ENCODE measurements around the gene ANKS1B. TPM values are rescaled to one million over a fixed set of nuclear protein-coding genes. Genes with fewer than 3 reads are reported as not detected.

The ANKS1B gene
- total RNA-seq, 4 donors from 2014 or later: 14.0 to 38.4 (median 28.6) TPM

GRCh38 chr12:99870085-99870484 is 114.7 kb downstream of the ANKS1B start:
- TF ChIP-seq EP300 (IDR thresholded peaks at IDR 0.05) (no peak), CTCF (IDR thresholded peaks at IDR 0.05) (no peak), POLR2A (IDR thresholded peaks at IDR 0.05) (no peak)
- 96 to 99% methylated on average over 5 of the region's 5 CpGs for WGBS, 2 donors
- no peak for DNase-seq (ENCODE audit: low spot score in 2 of 2)

GRCh38 chr12:99861731-99862130 is 123.0 kb downstream of the ANKS1B start:
- no peak overlapping the region for H3K4me3 ChIP-seq
- H3K9me3 ChIP-seq: no peaks in the 10 kb centered on the region
- no peaks in the 10 kb centered on the region for H3K27me3 ChIP-seq
- H3K4me1 ChIP-seq: no peaks in the 10 kb centered on the region
- TF ChIP-seq POLR2A (IDR thresholded peaks at IDR 0.05) (no peak), EP300 (IDR thresholded peaks at IDR 0.05) (no peak), CTCF (IDR thresholded peaks at IDR 0.05) (no peak)
- no peak overlapping the region for H3K27ac ChIP-seq
- 41 to 43% methylated on average over 4 of the region's 4 CpGs for WGBS, 2 donors
- DNase-seq (ENCODE audit: low spot score in 2 of 2): no peak
- H3K36me3 ChIP-seq: no peaks in the 10 kb centered on the region

More at GRCh38 chr12:99870085-99870484, 114.7 kb downstream of the ANKS1B start:
- no peaks in the 10 kb centered on the region for H3K27me3 ChIP-seq
- no peaks in the 10 kb centered on the region for H3K36me3 ChIP-seq
- H3K9me3 ChIP-seq: no peaks in the 10 kb centered on the region
- H3K4me1 ChIP-seq: peaks cover 0 to 3% (median 0%) of the 10 kb centered on the region in 4 donors
- H3K27ac ChIP-seq: no peak overlapping the region
- H3K4me3 ChIP-seq: no peak overlapping the region

DNA sequence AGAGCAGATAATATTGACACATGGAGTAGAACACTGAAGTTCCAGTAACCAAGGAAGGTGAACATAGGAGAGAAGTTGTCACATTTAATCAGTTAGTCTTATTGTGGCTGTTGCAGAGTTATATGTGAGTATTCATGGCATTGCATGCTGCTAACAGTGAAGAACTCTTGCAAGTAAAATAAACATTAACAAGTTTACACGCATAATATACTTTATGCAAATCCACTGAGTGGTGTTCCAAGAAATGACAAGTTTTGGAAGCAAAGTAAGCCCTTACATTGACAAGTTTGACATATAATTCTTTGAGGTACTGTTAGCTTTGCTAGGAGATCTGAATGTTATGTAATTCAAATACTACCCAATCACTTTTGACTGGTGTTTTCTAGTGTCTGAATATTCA is 125.6 kb downstream of the ANKS1B start:
- no peak overlapping the region for H3K27ac ChIP-seq
- no peak for DNase-seq (ENCODE audit: low spot score in 2 of 2)
- no peaks in the 10 kb centered on the region for H3K4me1 ChIP-seq
- H3K9me3 ChIP-seq: no peaks in the 10 kb centered on the region
- H3K36me3 ChIP-seq: no peaks in the 10 kb centered on the region
- TF ChIP-seq POLR2A (IDR thresholded peaks at IDR 0.05): no peak
- H3K4me3 ChIP-seq: no peak overlapping the region
- 93 to 96% methylated on average over 1 of the region's 1 CpG for WGBS, 2 donors
- no peaks in the 10 kb centered on the region for H3K27me3 ChIP-seq

DNA sequence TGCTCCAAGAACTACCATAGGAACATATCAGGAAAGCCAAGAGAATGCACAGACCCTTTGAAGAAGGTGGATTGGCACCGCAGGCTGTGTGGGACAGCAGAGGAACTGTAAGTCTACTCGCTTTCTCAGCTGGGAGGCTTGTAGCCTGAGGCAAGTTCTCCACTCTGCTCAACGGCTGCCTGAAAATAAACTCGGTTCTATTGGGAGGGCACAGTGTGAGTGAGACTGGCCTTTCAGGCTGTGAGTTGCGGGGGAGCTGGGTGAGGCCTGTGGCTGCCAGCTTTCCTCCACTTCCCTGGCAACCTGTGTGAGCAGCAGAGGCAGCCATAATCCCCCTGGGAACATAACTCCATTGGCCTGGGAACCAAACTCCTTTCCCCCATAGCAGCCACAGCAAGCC is 132.1 kb downstream of the ANKS1B start:
- H3K4me1 ChIP-seq: no peaks in the 10 kb centered on the region
- WGBS, 2 donors: 69 to 70% methylated on average over 5 of the region's 5 CpGs
- H3K27ac ChIP-seq: no peak overlapping the region
- peaks cover 0 to 3% (median 0%) of the 10 kb centered on the region in 4 donors for H3K9me3 ChIP-seq
- no peak for TF ChIP-seq POLR2A (IDR thresholded peaks at IDR 0.05)
- no peak for TF ChIP-seq CTCF (IDR thresholded peaks at IDR 0.05)
- no peak for TF ChIP-seq EP300 (IDR thresholded peaks at IDR 0.05)
- no peaks in the 10 kb centered on the region for H3K27me3 ChIP-seq
- DNase-seq (ENCODE audit: low spot score in 2 of 2): no peak
- no peak overlapping the region for H3K4me3 ChIP-seq
- no peaks in the 10 kb centered on the region for H3K36me3 ChIP-seq

GRCh38 chr12:99847936-99848335 is 136.8 kb downstream of the ANKS1B start:
- H3K9me3 ChIP-seq: no peaks in the 10 kb centered on the region
- TF ChIP-seq EP300 (IDR thresholded peaks at IDR 0.05) (no peak), CTCF (IDR thresholded peaks at IDR 0.05) (no peak), POLR2A (IDR thresholded peaks at IDR 0.05) (no peak)
- no peaks in the 10 kb centered on the region for H3K27me3 ChIP-seq
- no peak overlapping the region for H3K4me3 ChIP-seq
- DNase-seq (ENCODE audit: low spot score in 2 of 2): no peak
- no peak overlapping the region for H3K27ac ChIP-seq
- no peaks in the 10 kb centered on the region for H3K36me3 ChIP-seq
- no peaks in the 10 kb centered on the region for H3K4me1 ChIP-seq

DNA sequence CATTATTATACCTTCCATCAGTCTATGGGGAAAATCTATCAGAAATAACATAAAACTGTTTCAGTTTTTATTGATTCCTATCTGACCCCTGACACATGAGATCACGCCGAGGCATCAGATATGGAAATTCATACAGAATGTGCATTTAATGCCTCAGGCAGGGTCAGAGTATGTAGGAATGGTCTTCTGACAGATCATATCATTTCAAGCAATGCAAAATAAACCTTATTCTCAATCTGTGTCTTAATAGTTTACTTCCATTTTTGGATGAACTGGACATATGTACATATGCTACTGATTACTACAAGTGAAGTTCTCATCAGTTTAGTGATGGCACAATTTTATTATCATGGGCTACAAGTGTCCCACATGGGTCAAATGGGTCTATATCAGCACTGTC is 150.0 kb downstream of the ANKS1B start:
- WGBS, 2 donors: 98 to 100% methylated on average over 2 of the region's 2 CpGs
- TF ChIP-seq CTCF (IDR thresholded peaks at IDR 0.05): no peak
- TF ChIP-seq POLR2A (IDR thresholded peaks at IDR 0.05): no peak
- no peak for TF ChIP-seq EP300 (IDR thresholded peaks at IDR 0.05)

More for the DNA sequence above, 150.0 kb downstream of the ANKS1B start:
- Histone ChIP-seq H3K27ac (no peak overlapping the region), H3K4me3 (no peak overlapping the region), H3K9me3 (no peaks in the 10 kb centered on the region), H3K4me1 (no peaks in the 10 kb centered on the region), H3K27me3 (no peaks in the 10 kb centered on the region), H3K36me3 (no peaks in the 10 kb centered on the region)
- DNase-seq (ENCODE audit: low spot score in 2 of 2): no peak
